Stimulated activated CD8-positive, alpha-beta memory T cell treated with anti-CD3 and anti-CD28 coated beads, Interleukin-2, amount 100 ng/mL, for 48 hours (primary cell): ENCODE measurements around the gene SLC12A3.

Experiments
- DNase-seq, 2 donors: peaks; one replicate each; pipeline ENCODE4 v3.0.0-alpha.2; 2020; ENCODE audit warnings: low read depth in 2 of 2

Gene SLC12A3

GRCh38 chr16:56864960-56865359 lies at the start of gene SLC12A3:
Gene SLC12A3 (plus strand): TSS chr16:56865207. CDS start chr16:56865236, 29 bp downstream.
- DNase-seq: no peak

- no peak for DNase-seq
Observed at GRCh38 chr16:56815721-56816120, 49.3 kb upstream of the SLC12A3 start.

GRCh38 chr16:56817056-56817455 lies 48.0 kb upstream of the SLC12A3 start:
- DNase-seq: no peak

GRCh38 chr16:56817938-56818337 lies 47.1 kb upstream of the SLC12A3 start:
- no peak for DNase-seq

GRCh38 chr16:56823081-56823733 lies 41.8 kb upstream of the SLC12A3 start:
- no peak for DNase-seq

- DNase-seq: no peak
Observed at GRCh38 chr16:56824331-56824730, 40.7 kb upstream of the SLC12A3 start.

- DNase-seq: no peak
Observed at GRCh38 chr16:56824804-56825203, 40.2 kb upstream of the SLC12A3 start.

GRCh38 chr16:56825826-56826225 lies 39.2 kb upstream of the SLC12A3 start:
- DNase-seq: no peak

- no peak for DNase-seq
Observed at GRCh38 chr16:56828647-56829046, 36.4 kb upstream of the SLC12A3 start.

GRCh38 chr16:56830669-56831068 lies 34.3 kb upstream of the SLC12A3 start:
- no peak for DNase-seq

GRCh38 chr16:56832768-56833167 lies 32.2 kb upstream of the SLC12A3 start:
- DNase-seq: no peak

GRCh38 chr16:56833243-56833970 lies 31.6 kb upstream of the SLC12A3 start:
- no peak for DNase-seq

- no peak for DNase-seq
Observed at GRCh38 chr16:56835320-56835719, 29.7 kb upstream of the SLC12A3 start.

- no peak for DNase-seq
Observed at GRCh38 chr16:56836410-56837230, 28.4 kb upstream of the SLC12A3 start.

GRCh38 chr16:56838622-56839337 lies 26.2 kb upstream of the SLC12A3 start:
- no peak for DNase-seq

GRCh38 chr16:56841233-56841632 lies 23.8 kb upstream of the SLC12A3 start:
- DNase-seq: no peak

GRCh38 chr16:56841659-56842058 lies 23.3 kb upstream of the SLC12A3 start:
- DNase-seq: no peak

- DNase-seq: no peak
Observed at GRCh38 chr16:56842133-56842532, 22.9 kb upstream of the SLC12A3 start.

GRCh38 chr16:56844056-56844455 lies 21.0 kb upstream of the SLC12A3 start:
- DNase-seq: no peak

GRCh38 chr16:56847173-56847910 lies 17.7 kb upstream of the SLC12A3 start:
- DNase-seq: no peak
